GM18909 (cell line): ENCODE results near the gene PRKCSH.
"Not testable (repeated sequence)": the region's sequence is repeated elsewhere in the genome, so short reads cannot be mapped to it uniquely, and the experiment has no call there.

Experiments used
- ATAC-seq: cut with Tn5 transposase; IDR thresholded peaks from one replicate; pipeline ENCODE4 v1.9.1; 2021; ENCODE audit warnings: mild to moderate bottlenecking; ENCODE audit not compliant: unreplicated experiment, poor library complexity

Gene PRKCSH

GRCh38 chr19:11464333-11465265 is 29.2 kb downstream of the PRKCSH start:
- no peak for ATAC-seq

DNA sequence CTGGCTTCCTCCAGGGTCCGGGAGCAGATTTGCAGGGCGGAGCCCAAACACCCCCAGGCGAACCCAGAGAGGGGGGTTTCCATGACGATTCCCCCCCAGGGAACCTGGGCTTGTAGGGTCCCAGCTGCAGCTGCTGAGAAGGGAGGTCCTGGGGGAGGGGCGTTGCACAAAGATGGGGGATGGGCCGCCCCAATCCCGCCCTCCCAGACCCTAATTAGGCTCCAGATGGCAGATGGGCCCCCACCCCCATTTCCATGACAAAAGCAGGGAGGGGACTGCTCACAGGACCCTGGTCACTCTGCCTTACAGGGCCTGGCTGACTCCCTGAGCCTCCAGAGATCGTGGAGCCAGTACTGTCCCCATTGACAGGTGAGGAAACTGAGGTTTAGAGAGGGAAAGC is 30.2 kb downstream of the PRKCSH start:
- no peak for ATAC-seq

DNA sequence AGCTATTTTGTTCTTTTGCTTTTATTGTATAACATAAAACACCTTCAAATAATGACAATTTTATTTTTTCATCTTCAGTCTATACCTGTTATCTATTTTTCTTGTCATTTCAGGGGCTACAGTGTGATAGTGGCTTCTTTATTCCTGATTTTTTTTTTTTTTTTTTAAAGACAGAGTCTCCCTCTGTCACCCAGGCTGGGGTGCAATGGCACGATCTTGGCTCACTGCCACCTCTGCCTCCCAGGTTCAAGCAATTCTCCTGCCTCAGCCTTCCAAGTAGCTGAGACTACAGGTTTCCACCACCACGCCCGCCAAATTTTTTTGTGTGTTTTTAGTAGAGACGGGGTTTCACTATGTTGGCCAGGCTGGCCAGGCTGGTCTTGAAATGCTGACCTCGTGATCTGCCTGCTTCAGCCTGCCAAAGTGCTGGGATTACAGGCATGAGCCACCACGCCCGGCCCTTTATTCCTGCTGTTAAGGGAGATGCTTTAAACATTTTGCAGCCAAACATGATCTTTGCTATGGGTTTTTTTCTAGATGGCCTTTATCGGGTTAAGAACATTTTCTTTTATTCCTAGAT is 32.9 kb downstream of the PRKCSH start:
- ATAC-seq, result not testable (repeated sequence)

- no peak for ATAC-seq
These were observed 38.3 kb downstream of the PRKCSH start for GRCh38 chr19:11473725-11474124.

- not testable (repeated sequence) for ATAC-seq
These were observed 39.9 kb downstream of the PRKCSH start for GRCh38 chr19:11475343-11475742.

DNA sequence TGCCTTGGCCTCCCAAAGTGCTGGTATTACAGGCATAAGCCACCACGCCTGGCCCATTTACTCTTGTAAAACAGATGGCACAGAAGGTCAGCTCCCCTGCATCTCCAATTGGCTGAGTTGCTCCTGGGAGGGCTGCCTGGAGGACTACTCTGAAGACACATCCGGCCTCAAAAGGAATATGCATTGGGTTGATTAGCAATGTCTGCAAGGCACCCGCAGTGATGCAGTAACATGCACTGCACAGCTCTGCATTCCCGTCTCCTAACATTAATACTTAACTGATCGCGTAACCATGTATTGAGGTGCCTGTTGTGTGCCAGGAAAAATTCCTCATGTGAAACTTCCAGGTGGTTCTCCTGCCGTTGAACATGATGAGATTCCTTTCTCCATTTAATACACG is 40.4 kb downstream of the PRKCSH start:
- ATAC-seq, result no peak

- no peak for ATAC-seq
These were observed 43.0 kb downstream of the PRKCSH start for GRCh38 chr19:11478167-11479089.

DNA sequence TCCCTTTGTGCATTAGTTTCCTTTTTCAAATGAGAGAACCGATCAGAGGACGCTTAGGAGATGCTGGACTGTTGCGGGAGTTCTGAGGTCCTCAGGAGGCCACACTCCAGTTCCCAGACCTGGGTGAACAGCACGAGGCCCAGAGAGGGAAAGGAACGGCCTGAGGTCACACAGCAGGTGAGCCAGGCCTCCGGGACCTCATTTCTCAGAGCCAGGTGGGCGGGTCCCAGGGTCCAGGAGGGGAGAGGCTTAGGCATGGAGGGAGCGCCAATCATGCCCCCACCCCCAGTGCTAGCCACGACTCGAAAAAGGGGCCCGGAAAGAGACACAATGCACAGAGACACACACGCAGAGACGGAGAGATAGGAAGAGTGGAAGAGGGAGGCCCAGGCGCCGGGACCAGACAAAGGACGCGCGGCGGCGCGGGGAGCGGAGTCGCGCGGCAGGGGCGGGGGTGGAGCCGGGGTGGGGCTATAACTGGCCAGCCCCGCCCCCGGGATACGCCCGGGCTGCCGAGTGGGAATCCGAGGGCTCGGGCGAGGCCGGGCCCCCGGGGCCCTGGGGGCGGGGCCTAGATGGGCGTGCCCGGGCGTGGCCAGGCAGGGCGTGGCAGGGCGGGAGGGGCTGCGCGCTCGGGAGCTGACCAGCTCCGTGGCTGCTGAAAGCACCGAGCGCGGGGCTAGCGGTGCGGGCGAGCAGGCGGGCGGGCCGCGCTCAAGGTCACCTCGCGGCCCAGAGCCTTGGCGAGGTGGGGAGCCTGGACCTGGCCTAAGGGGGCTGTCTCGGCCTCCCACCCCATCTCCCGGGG is 43.9 kb downstream of the PRKCSH start:
- ATAC-seq, result no peak

GRCh38 chr19:11479898-11480714 is 44.7 kb downstream of the PRKCSH start:
- ATAC-seq, result no peak

- ATAC-seq, result no peak
These were observed 45.5 kb downstream of the PRKCSH start, which contains the start of gene ELAVL3 for GRCh38 chr19:11480715-11481533. TSS of gene ELAVL3 (minus strand) at chr19:11481046. CDS start at chr19:11480608, 438 bp downstream.

- ATAC-seq, result peak; percentile 64
These were observed 46.3 kb downstream of the PRKCSH start for GRCh38 chr19:11481534-11482383.

DNA sequence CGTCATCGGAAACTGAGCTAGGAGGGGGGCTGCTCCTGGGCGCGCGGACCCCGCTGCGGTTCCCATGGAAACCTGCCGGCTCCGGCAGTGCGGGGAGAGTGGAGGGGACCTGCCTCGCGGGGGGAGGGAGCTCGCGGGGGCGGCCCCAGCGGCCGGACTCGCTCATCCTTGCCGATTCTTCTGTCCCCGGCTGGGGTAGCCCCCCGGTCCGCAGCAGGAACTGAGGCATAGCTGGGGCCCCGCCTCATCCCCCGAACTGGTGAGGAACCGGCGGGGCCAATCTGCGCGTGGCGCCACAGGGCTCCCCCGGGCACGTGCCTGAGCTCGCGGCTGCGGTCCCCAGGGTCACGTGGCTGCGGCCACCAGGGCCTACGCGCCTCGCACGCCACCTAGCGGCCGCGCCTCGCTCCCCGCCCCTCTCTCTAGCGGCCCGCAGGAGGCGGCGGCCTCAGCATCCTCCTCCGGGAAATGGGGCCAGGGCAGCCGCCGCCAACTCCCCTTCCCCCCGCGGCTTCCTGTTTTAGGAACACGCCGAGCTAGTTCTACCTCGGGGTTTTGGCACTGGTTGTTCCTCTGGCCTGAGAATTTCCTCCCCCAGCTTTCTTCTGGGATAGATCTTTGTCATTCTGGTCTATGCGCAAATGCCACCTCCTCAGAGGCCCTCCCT is 47.1 kb downstream of the PRKCSH start:
- ATAC-seq, result peak; percentile 67

GRCh38 chr19:11483366-11484111 is 48.1 kb downstream of the PRKCSH start:
- ATAC-seq, result no peak

DNA sequence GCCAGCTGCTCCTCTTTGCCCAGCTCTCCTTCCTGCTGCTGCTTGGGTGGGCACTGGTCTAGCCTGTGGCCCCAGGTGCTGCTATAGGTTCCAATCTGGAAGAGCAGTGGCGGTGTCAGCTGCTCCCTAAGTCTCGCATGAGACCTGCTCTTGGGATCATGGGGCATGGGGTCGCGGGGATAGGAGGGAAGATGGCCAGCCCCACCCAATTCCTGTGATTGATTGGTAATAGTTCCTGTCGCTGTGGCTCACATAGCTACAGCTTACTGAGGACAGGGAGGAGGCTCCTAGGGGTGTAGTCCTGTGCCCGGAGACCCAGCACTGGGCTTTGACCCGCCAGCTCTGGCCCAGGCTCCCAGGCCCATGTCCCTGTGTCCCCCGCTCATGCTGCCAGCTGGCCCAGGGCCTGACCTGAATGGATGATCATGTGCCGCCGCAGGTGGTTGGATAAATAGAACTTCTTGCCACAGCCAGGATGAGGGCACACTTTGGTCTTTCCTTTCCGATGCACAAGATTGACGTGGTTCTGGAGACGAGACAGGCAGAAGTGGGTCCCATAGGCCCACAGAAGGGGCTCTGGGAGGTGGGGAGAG is 49.9 kb downstream of the PRKCSH start:
- ATAC-seq, result no peak

GRCh38 chr19:11486661-11487503 is 51.4 kb downstream of the PRKCSH start:
- no peak for ATAC-seq
